ENCODE results near the gene PANK4.

Gene PANK4

DNA sequence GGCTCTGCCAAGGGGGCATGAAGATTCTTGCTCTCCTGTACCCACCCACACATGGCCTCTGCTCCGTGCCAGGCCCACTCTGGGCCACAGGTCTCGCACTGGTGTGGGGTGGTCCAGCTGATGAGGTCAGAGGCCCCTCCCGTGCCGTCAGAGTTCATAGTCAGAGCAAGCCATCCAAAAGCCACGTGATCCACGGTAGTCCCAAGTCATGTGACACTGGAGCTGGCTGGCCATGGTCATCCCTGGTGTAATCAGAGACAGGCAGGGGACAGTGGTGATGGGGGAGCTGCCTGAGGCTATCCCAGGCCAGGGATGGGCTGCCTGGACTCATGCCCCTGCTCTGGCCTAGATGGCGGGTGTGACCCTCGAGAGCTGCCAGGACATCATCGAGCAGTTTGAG, 39.8 kb downstream of the PANK4 start:
- no peaks in the 10 kb centered on the region for H3K4me1 ChIP-seq (ENCODE audit: control insufficient read depth in 1 of 2, insufficient read depth in 2 of 2, low read length in 2 of 2)
- H3K36me3 ChIP-seq (ENCODE audit: control insufficient read depth in 1 of 2, insufficient read depth in 2 of 2, low read length in 2 of 2): no peaks in the 10 kb centered on the region
- H3K4me3 ChIP-seq (ENCODE audit: low read depth in 1 of 2, low read length in 2 of 2): no peak overlapping the region
- peaks cover 6 to 8% of the 10 kb centered on the region in 2 donors for H3K9me3 ChIP-seq (ENCODE audit: control insufficient read depth in 1 of 2, low read length in 2 of 2)
- H3K27ac ChIP-seq (ENCODE audit: low read length): no peak overlapping the region
- H3K27me3 ChIP-seq (ENCODE audit: low read depth, low read length): no peaks in the 10 kb centered on the region

- no peaks in the 10 kb centered on the region for H3K36me3 ChIP-seq (ENCODE audit: control insufficient read depth in 1 of 2, insufficient read depth in 2 of 2, low read length in 2 of 2)
- H3K4me1 ChIP-seq (ENCODE audit: control insufficient read depth in 1 of 2, insufficient read depth in 2 of 2, low read length in 2 of 2): no peaks in the 10 kb centered on the region
- H3K9me3 ChIP-seq (ENCODE audit: control insufficient read depth in 1 of 2, low read length in 2 of 2): peaks cover 6 to 8% of the 10 kb centered on the region in 2 donors
- no peak overlapping the region for H3K27ac ChIP-seq (ENCODE audit: low read length)
- no peak overlapping the region for H3K4me3 ChIP-seq (ENCODE audit: low read depth in 1 of 2, low read length in 2 of 2)
- no peaks in the 10 kb centered on the region for H3K27me3 ChIP-seq (ENCODE audit: low read depth, low read length)
These were observed 40.4 kb downstream of the PANK4 start for GRCh38 chr1:2486041-2486440.

GRCh38 chr1:2483970-2484369, 42.4 kb downstream of the PANK4 start:
- Histone ChIP-seq H3K4me3 (ENCODE audit: low read depth in 1 of 2, low read length in 2 of 2) (no peak overlapping the region), H3K27me3 (ENCODE audit: low read depth, low read length) (no peaks in the 10 kb centered on the region), H3K4me1 (ENCODE audit: control insufficient read depth in 1 of 2, insufficient read depth in 2 of 2, low read length in 2 of 2) (no peaks in the 10 kb centered on the region), H3K27ac (ENCODE audit: low read length) (no peak overlapping the region), H3K9me3 (ENCODE audit: control insufficient read depth in 1 of 2, low read length in 2 of 2) (peaks cover 6% of the 10 kb centered on the region in 2 donors), H3K36me3 (ENCODE audit: control insufficient read depth in 1 of 2, insufficient read depth in 2 of 2, low read length in 2 of 2) (no peaks in the 10 kb centered on the region)

- Histone ChIP-seq H3K27ac (ENCODE audit: low read length) (no peak overlapping the region), H3K4me1 (ENCODE audit: control insufficient read depth in 1 of 2, insufficient read depth in 2 of 2, low read length in 2 of 2) (no peaks in the 10 kb centered on the region), H3K27me3 (ENCODE audit: low read depth, low read length) (no peaks in the 10 kb centered on the region)
These were observed 43.4 kb downstream of the PANK4 start for GRCh38 chr1:2483026-2483425.

DNA sequence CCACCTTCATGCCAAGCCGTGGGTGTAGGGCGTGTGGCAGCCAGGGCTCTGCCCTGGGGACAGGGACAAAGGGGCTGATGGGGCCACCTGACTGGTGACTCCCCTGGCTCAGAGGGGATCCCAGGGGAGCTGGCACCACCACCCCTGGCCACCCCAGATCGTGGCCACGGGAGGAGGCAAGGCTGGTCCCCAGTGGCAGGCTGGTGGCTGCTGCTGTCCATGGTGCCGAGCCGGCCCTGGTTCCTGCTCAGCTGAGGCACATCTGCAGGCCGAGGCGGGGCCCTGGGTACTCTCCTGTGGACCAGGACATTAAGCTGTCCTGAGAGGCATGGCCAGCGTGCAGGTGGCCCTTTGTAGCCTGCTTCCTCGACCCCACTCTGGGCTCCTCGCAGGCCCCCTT, 43.8 kb downstream of the PANK4 start:
- H3K36me3 ChIP-seq (ENCODE audit: control insufficient read depth in 1 of 2, insufficient read depth in 2 of 2, low read length in 2 of 2): no peaks in the 10 kb centered on the region
- H3K27ac ChIP-seq (ENCODE audit: low read length): no peak overlapping the region
- no peak overlapping the region for H3K4me3 ChIP-seq (ENCODE audit: low read depth in 1 of 2, low read length in 2 of 2)
- no peaks in the 10 kb centered on the region for H3K4me1 ChIP-seq (ENCODE audit: control insufficient read depth in 1 of 2, insufficient read depth in 2 of 2, low read length in 2 of 2)
- H3K9me3 ChIP-seq (ENCODE audit: control insufficient read depth in 1 of 2, low read length in 2 of 2): no peaks in the 10 kb centered on the region
- no peaks in the 10 kb centered on the region for H3K27me3 ChIP-seq (ENCODE audit: low read depth, low read length)

More at GRCh38 chr1:2483026-2483425, 43.4 kb downstream of the PANK4 start:
- Histone ChIP-seq H3K36me3 (ENCODE audit: control insufficient read depth in 1 of 2, insufficient read depth in 2 of 2, low read length in 2 of 2) (no peaks in the 10 kb centered on the region), H3K9me3 (ENCODE audit: control insufficient read depth in 1 of 2, low read length in 2 of 2) (peaks cover 0 to under 1% of the 10 kb centered on the region in 2 donors), H3K4me3 (ENCODE audit: low read depth in 1 of 2, low read length in 2 of 2) (no peak overlapping the region)

GRCh38 chr1:2481885-2482284, 44.5 kb downstream of the PANK4 start:
- Histone ChIP-seq H3K36me3 (ENCODE audit: control insufficient read depth in 1 of 2, insufficient read depth in 2 of 2, low read length in 2 of 2) (no peaks in the 10 kb centered on the region), H3K4me1 (ENCODE audit: control insufficient read depth in 1 of 2, insufficient read depth in 2 of 2, low read length in 2 of 2) (no peaks in the 10 kb centered on the region), H3K4me3 (ENCODE audit: low read depth in 1 of 2, low read length in 2 of 2) (no peak overlapping the region), H3K27me3 (ENCODE audit: low read depth, low read length) (no peaks in the 10 kb centered on the region), H3K27ac (ENCODE audit: low read length) (no peak overlapping the region), H3K9me3 (ENCODE audit: control insufficient read depth in 1 of 2, low read length in 2 of 2) (no peaks in the 10 kb centered on the region)

GRCh38 chr1:2480986-2481364, 45.4 kb downstream of the PANK4 start:
- no peaks in the 10 kb centered on the region for H3K4me1 ChIP-seq (ENCODE audit: control insufficient read depth in 1 of 2, insufficient read depth in 2 of 2, low read length in 2 of 2)
- no peak overlapping the region for H3K27ac ChIP-seq (ENCODE audit: low read length)

DNA sequence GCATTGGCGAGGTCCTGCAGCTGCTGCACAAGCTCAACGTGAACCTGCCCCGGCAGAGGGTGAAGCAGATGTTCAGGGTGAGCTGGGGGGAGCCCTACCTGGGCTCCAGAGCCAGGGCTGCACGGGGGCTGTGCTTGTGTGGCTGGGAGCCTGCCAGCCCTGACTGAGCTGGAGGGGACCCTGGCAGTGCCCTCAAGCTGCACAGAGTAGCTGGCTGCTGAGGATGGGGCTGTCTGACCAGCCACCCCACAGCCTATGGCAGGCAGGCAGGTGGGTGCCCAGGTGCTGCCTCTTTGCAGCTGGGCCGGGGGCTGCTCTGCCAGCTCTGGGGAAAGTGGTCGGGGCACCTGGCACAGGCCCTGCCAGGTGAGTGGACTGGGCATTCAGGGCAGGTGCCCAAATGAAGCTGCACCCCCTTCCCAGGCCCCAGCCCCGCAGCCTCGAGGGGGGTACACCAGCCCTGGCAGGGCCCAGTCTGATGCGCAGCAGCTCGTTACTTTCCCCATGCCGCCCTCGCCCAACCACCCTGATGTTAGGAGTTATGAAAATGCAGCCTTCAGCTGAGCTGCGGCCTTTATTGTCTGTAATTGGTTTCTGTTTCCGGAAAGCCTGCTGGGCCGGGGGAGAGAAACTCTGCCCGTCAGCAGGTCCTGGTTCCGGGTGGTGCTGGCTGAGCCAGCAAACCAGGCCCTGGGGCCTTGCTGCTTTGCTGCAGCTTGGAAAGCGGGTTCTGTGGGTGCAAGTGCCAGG, 46.0 kb downstream of the PANK4 start:
- Histone ChIP-seq H3K4me1 (ENCODE audit: control insufficient read depth in 1 of 2, insufficient read depth in 2 of 2, low read length in 2 of 2) (no peaks in the 10 kb centered on the region), H3K27me3 (ENCODE audit: low read depth, low read length) (no peaks in the 10 kb centered on the region), H3K4me3 (ENCODE audit: low read depth in 1 of 2, low read length in 2 of 2) (no peak overlapping the region), H3K9me3 (ENCODE audit: control insufficient read depth in 1 of 2, low read length in 2 of 2) (no peaks in the 10 kb centered on the region), H3K27ac (ENCODE audit: low read length) (no peak overlapping the region), H3K36me3 (ENCODE audit: control insufficient read depth in 1 of 2, insufficient read depth in 2 of 2, low read length in 2 of 2) (no peaks in the 10 kb centered on the region)

More at GRCh38 chr1:2480986-2481364, 45.4 kb downstream of the PANK4 start:
- no peak overlapping the region for H3K4me3 ChIP-seq (ENCODE audit: low read depth in 1 of 2, low read length in 2 of 2)
- no peaks in the 10 kb centered on the region for H3K27me3 ChIP-seq (ENCODE audit: low read depth, low read length)
- H3K36me3 ChIP-seq (ENCODE audit: control insufficient read depth in 1 of 2, insufficient read depth in 2 of 2, low read length in 2 of 2): no peaks in the 10 kb centered on the region
- H3K9me3 ChIP-seq (ENCODE audit: control insufficient read depth in 1 of 2, low read length in 2 of 2): no peaks in the 10 kb centered on the region

- no peaks in the 10 kb centered on the region for H3K36me3 ChIP-seq (ENCODE audit: control insufficient read depth in 1 of 2, insufficient read depth in 2 of 2, low read length in 2 of 2)
- H3K27ac ChIP-seq (ENCODE audit: low read length): no peak overlapping the region
- H3K4me1 ChIP-seq (ENCODE audit: control insufficient read depth in 1 of 2, insufficient read depth in 2 of 2, low read length in 2 of 2): no peaks in the 10 kb centered on the region
- no peaks in the 10 kb centered on the region for H3K9me3 ChIP-seq (ENCODE audit: control insufficient read depth in 1 of 2, low read length in 2 of 2)
- no peaks in the 10 kb centered on the region for H3K27me3 ChIP-seq (ENCODE audit: low read depth, low read length)
- H3K4me3 ChIP-seq (ENCODE audit: low read depth in 1 of 2, low read length in 2 of 2): no peak overlapping the region
These were observed 46.8 kb downstream of the PANK4 start for GRCh38 chr1:2479618-2480017.

DNA sequence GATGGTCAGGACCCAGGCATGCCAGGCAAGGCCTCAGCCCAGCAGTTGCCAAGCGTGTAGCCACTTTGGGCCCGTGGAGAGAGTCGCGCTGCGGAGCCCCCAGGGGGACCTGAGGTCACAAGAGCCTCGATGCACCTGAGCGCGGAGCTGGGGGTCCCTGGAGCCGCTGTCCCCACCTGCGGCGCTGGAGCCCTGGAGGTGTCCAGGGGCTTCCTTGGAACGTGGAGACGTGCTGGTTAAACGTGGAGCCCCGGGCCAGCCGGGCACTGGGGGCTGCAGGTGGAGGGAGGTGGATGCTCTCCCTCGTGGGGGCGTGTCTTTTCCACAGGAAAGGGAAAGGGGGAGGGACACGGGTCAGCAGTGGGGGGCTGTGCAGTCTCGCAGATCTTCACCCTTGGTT, 47.2 kb downstream of the PANK4 start:
- Histone ChIP-seq H3K27me3 (ENCODE audit: low read depth, low read length) (no peaks in the 10 kb centered on the region), H3K9me3 (ENCODE audit: control insufficient read depth in 1 of 2, low read length in 2 of 2) (no peaks in the 10 kb centered on the region), H3K4me3 (ENCODE audit: low read depth in 1 of 2, low read length in 2 of 2) (no peak overlapping the region), H3K36me3 (ENCODE audit: control insufficient read depth in 1 of 2, insufficient read depth in 2 of 2, low read length in 2 of 2) (no peaks in the 10 kb centered on the region), H3K27ac (ENCODE audit: low read length) (no peak overlapping the region), H3K4me1 (ENCODE audit: control insufficient read depth in 1 of 2, insufficient read depth in 2 of 2, low read length in 2 of 2) (no peaks in the 10 kb centered on the region)

GRCh38 chr1:2477791-2478499, 48.5 kb downstream of the PANK4 start:
- H3K36me3 ChIP-seq (ENCODE audit: control insufficient read depth in 1 of 2, insufficient read depth in 2 of 2, low read length in 2 of 2): no peaks in the 10 kb centered on the region
- no peaks in the 10 kb centered on the region for H3K27me3 ChIP-seq (ENCODE audit: low read depth, low read length)
- no peaks in the 10 kb centered on the region for H3K9me3 ChIP-seq (ENCODE audit: control insufficient read depth in 1 of 2, low read length in 2 of 2)
- H3K4me3 ChIP-seq (ENCODE audit: low read depth in 1 of 2, low read length in 2 of 2): no peak overlapping the region
- H3K27ac ChIP-seq (ENCODE audit: low read length): no peak overlapping the region
- no peaks in the 10 kb centered on the region for H3K4me1 ChIP-seq (ENCODE audit: control insufficient read depth in 1 of 2, insufficient read depth in 2 of 2, low read length in 2 of 2)

Data from muscle layer of duodenum (tissue), 2 donors.